ENCODE data around the gene PBRM1. TPM values are rescaled to one million over a fixed set of nuclear protein-coding genes. Genes with fewer than 3 reads are reported as not detected.
A peak's percentile ranks its signal among the peaks of the same experiment; 100 is the strongest.

PBRM1 gene
- total RNA-seq, 6 experiments from 2014 or later: 17.1 to 36.4 (median 27.2) TPM

DNA sequence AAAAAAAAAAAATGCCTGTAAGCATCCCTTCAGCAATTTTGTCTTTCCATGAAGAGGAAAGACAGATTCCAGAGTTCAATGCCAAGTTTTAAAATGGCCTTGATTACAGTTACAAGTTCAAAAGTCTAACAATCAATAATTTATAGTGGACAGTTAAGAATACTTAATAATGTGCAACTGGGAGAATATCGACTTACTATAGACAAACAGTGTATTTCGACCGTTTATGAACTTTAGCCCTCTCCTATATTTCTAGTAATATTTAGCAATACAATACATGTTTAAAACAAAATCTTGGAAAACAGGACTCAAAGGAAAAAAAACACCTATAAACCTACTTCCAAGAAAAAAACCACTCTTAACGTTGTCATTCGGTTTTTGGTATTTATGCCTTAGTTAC lies 1.5 kb downstream of the PBRM1 start:
- Histone ChIP-seq H3K4me1 (peaks cover 0 to 74% (median 25%) of the 10 kb centered on the region in 4 donors), H3K9me3 (no peaks in the 10 kb centered on the region), H3K4me3 (peak overlapping the region in 2 of 3 donors; percentile 72 to 83), H3K27ac (peak overlapping the region; percentile 85 to 96 (median 89)), H3K27me3 (no peaks in the 10 kb centered on the region), H3K36me3 (peaks cover 7 to 21% (median 13%) of the 10 kb centered on the region in 4 donors)
- TF ChIP-seq, protein P1, sequence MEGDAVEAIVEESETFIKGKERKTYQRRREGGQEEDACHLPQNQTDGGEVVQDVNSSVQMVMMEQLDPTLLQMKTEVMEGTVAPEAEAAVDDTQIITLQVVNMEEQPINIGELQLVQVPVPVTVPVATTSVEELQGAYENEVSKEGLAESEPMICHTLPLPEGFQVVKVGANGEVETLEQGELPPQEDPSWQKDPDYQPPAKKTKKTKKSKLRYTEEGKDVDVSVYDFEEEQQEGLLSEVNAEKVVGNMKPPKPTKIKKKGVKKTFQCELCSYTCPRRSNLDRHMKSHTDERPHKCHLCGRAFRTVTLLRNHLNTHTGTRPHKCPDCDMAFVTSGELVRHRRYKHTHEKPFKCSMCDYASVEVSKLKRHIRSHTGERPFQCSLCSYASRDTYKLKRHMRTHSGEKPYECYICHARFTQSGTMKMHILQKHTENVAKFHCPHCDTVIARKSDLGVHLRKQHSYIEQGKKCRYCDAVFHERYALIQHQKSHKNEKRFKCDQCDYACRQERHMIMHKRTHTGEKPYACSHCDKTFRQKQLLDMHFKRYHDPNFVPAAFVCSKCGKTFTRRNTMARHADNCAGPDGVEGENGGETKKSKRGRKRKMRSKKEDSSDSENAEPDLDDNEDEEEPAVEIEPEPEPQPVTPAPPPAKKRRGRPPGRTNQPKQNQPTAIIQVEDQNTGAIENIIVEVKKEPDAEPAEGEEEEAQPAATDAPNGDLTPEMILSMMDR (IDR thresholded peaks at IDR 0.05): no peak
- no peak for TF ChIP-seq POLR2A (IDR thresholded peaks at IDR 0.05)
- WGBS (ENCODE audit: insufficient coverage, low coverage, low lambda C conversion rate, missing lambda C conversion rate): 12% methylated on average over 5 of the region's 5 CpGs
- no peak for DNase-seq
- no peak for ATAC-seq
- intact Hi-C loops (cut with DNase I): no loop called here

DNA sequence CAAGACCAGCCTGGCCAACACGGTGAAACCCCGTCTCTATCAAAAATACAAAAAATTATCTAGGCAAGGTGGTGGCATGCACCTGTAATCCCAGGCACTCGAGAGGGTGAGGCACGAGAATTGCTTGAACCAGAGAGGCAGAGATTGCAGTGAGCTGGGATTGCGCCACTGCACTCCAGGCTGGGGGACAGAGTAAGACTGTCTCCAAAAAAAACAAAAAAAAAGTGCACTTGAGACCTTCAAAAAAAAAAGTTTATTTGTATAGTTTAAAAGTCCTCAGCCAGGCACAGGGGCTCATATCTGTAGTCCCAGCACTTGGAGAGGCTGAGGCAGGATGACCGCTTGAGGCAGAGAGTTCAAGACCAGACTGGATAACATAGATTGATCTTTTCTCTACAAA lies 2.1 kb downstream of the PBRM1 start:
- peak; percentile 46 to 87 (median 66) for DNase-seq
- intact Hi-C loops (cut with DNase I): no loop called here

DNA sequence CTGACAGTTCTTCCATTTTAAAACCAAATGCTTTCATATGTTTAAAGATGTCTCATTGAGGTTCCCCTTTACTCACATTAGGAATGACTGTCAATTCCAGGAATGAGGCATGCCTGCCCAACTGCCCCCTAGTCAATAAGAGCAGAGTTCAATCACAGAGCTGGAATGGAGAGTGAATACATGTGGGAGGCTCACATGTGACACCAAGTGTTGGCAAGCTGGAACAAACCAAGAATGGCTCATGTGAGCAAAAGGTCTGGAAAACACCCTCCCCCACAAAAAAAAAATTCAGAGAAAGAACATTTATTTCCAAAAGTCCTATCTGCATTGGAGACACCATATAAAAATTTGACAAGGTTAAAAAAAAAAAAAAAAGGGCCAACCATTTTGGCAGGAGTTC lies 3.7 kb downstream of the PBRM1 start:
- H3K27ac ChIP-seq: peak overlapping the region; percentile 59 to 96 (median 80)
- peak; percentile 55 to 79 (median 62) for DNase-seq
- ATAC-seq: peak; percentile 50 to 73 (median 66)
- no peaks in the 10 kb centered on the region for H3K27me3 ChIP-seq
- intact Hi-C loops (cut with DNase I): no loop called here
- peak; percentile 73 for TF ChIP-seq POLR2A (IDR thresholded peaks at IDR 0.05)
- TF ChIP-seq, protein P1 (IDR thresholded peaks at IDR 0.05): peak in 2 of 4 donors; percentile 18 to 40
- H3K9me3 ChIP-seq: no peaks in the 10 kb centered on the region
- peak overlapping the region in 2 of 3 donors; percentile 14 to 21 for H3K4me3 ChIP-seq
- H3K4me1 ChIP-seq: peaks cover 0 to 76% (median 32%) of the 10 kb centered on the region in 4 donors
- peaks cover 0 to 18% (median 7%) of the 10 kb centered on the region in 4 donors for H3K36me3 ChIP-seq

More for the DNA sequence above, 2.1 kb downstream of the PBRM1 start:
- peak overlapping the region in 1 of 3 donors; percentile 72 for H3K4me3 ChIP-seq
- H3K9me3 ChIP-seq: no peaks in the 10 kb centered on the region
- H3K27me3 ChIP-seq: no peaks in the 10 kb centered on the region
- H3K36me3 ChIP-seq: peaks cover 2 to 20% (median 10%) of the 10 kb centered on the region in 4 donors
- no peak for TF ChIP-seq POLR2A (IDR thresholded peaks at IDR 0.05)
- TF ChIP-seq, protein P1 (IDR thresholded peaks at IDR 0.05): no peak
- peaks cover 0 to 80% (median 28%) of the 10 kb centered on the region in 4 donors for H3K4me1 ChIP-seq
- 25% methylated on average over 5 of the region's 6 CpGs for WGBS (ENCODE audit: insufficient coverage, low coverage, low lambda C conversion rate, missing lambda C conversion rate)
- peak overlapping the region in 2 of 3 donors; percentile 17 to 96 for H3K27ac ChIP-seq
- peak in 3 of 4 donors; percentile 2 to 34 (median 16) for ATAC-seq

DNA sequence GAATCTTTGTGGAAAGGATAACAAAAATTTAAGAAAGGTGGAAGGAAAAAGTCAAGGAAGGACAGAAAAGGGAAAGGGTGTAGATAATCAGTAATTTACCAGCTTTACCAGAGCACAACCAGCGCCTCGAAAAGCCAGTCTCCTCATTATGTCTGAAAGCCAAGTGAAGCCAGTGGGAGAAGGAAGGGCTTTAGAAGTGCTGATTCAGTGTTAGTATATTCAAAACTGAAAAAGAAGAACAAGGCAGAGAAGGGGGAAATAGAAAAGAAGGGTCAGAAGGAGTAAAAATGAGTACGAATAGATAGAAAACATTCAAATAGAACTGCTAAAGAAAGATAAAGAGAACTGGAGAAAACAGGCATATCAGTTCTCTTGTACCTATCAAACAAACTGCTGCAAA lies 4.1 kb downstream of the PBRM1 start:
- H3K27ac ChIP-seq: peak overlapping the region; percentile 59 to 96 (median 80)
- 9% methylated on average over 3 of the region's 3 CpGs for WGBS (ENCODE audit: insufficient coverage, low coverage, low lambda C conversion rate, missing lambda C conversion rate)
- intact Hi-C loops (cut with DNase I): no loop called here
- peaks cover 0 to 22% (median 9%) of the 10 kb centered on the region in 4 donors for H3K36me3 ChIP-seq
- no peaks in the 10 kb centered on the region for H3K9me3 ChIP-seq
- H3K4me1 ChIP-seq: peaks cover 0 to 72% (median 30%) of the 10 kb centered on the region in 4 donors
- DNase-seq (no peak), ATAC-seq (no peak)
- no peaks in the 10 kb centered on the region for H3K27me3 ChIP-seq
- H3K4me3 ChIP-seq: peak overlapping the region in 2 of 3 donors; percentile 14 to 21
- TF ChIP-seq POLR2A (IDR thresholded peaks at IDR 0.05): no peak
- TF ChIP-seq, protein P1 (IDR thresholded peaks at IDR 0.05): no peak
